Right forelimb (tissue), 1 donor: Measurements from ENCODE around the gene CFTR.
"Not testable (repeated sequence)": the region's sequence is repeated elsewhere in the genome, so short reads cannot be mapped to it uniquely, and the experiment has no call there.

Experiments used
- DNase-seq: peaks from one replicate; pipeline ENCODE4 v3.0.0-alpha.2; 2018

The CFTR gene

GRCh38 chr7:117502331-117502730 is 22.5 kb downstream of the CFTR start:
- DNase-seq, result no peak

GRCh38 chr7:117505238-117505637 is 25.4 kb downstream of the CFTR start:
- DNase-seq, result no peak

- DNase-seq, result no peak
Measured at GRCh38 chr7:117508676-117509075, 28.9 kb downstream of the CFTR start.

- DNase-seq, result not testable (repeated sequence)
Measured at GRCh38 chr7:117517194-117517593, 37.4 kb downstream of the CFTR start.

GRCh38 chr7:117530390-117530789 is 50.6 kb downstream of the CFTR start:
- no peak for DNase-seq

GRCh38 chr7:117531595-117532244 is 51.9 kb downstream of the CFTR start:
- DNase-seq, result no peak

GRCh38 chr7:117538053-117538452 is 58.2 kb downstream of the CFTR start:
- no peak for DNase-seq

GRCh38 chr7:117544061-117544460 is 64.2 kb downstream of the CFTR start:
- no peak for DNase-seq

GRCh38 chr7:117548035-117548434 is 68.2 kb downstream of the CFTR start:
- no peak for DNase-seq

- no peak for DNase-seq
Measured at GRCh38 chr7:117550625-117551024, 70.8 kb downstream of the CFTR start.

GRCh38 chr7:117552660-117553059 is 72.8 kb downstream of the CFTR start:
- no peak for DNase-seq

GRCh38 chr7:117555260-117555659 is 75.4 kb downstream of the CFTR start:
- no peak for DNase-seq

GRCh38 chr7:117559391-117559790 is 79.6 kb downstream of the CFTR start:
- DNase-seq, result no peak

GRCh38 chr7:117560030-117560429 is 80.2 kb downstream of the CFTR start:
- DNase-seq, result no peak

GRCh38 chr7:117562759-117563158 is 82.9 kb downstream of the CFTR start:
- no peak for DNase-seq

GRCh38 chr7:117564080-117564479 is 84.3 kb downstream of the CFTR start:
- no peak for DNase-seq

- no peak for DNase-seq
Measured at GRCh38 chr7:117564627-117565026, 84.8 kb downstream of the CFTR start.

- no peak for DNase-seq
Measured at GRCh38 chr7:117565226-117565625, 85.4 kb downstream of the CFTR start.

GRCh38 chr7:117567781-117568180 is 88.0 kb downstream of the CFTR start:
- DNase-seq, result no peak

GRCh38 chr7:117572856-117573620 is 93.2 kb downstream of the CFTR start:
- DNase-seq, result no peak

- no peak for DNase-seq
Measured at GRCh38 chr7:117581424-117581823, 101.6 kb downstream of the CFTR start.

- DNase-seq, result no peak
Measured at GRCh38 chr7:117582219-117582704, 102.4 kb downstream of the CFTR start.

- DNase-seq, result no peak
Measured at GRCh38 chr7:117587931-117588330, 108.1 kb downstream of the CFTR start.

- DNase-seq, result no peak
Measured at GRCh38 chr7:117588352-117588794, 108.5 kb downstream of the CFTR start.
